HepG2 (cell line): ENCODE measurements around the gene PBX2. TPM values are rescaled to one million over a fixed set of nuclear protein-coding genes. Genes with fewer than 3 reads are reported as not detected.

Experiments
- HNF4G ChIP-seq, 2 experiments: sonication (generic) in 1 of 2; formaldehyde crosslinking in 1 of 2; IDR thresholded peaks; 2 replicates each; pipeline versions ENCODE4 v1.4.0 to v1.6.1; 2011 to 2020; ENCODE audit warnings: borderline replicate concordance in 2 of 2, low read depth in 2 of 2, mild to moderate bottlenecking in 2 of 2, low read length in 1 of 2, missing genetic modification reagents in 1 of 2, moderate library complexity in 1 of 2
- HOXA3 ChIP-seq: sonication (generic); formaldehyde crosslinking; IDR thresholded peaks from 2 replicates; pipeline ENCODE4 v1.5.0; 2020; ENCODE audit warnings: missing genetic modification reagents
- KAT2B ChIP-seq: fragments of 150-350 bp; IDR thresholded peaks from 2 replicates; pipeline ENCODE4 v1.6.1; 2014; ENCODE audit warnings: low read depth, low read length, borderline replicate concordance
- PATZ1 ChIP-seq: sonication (generic); formaldehyde crosslinking; IDR thresholded peaks from 2 replicates; pipeline ENCODE4 v1.4.0; 2020; ENCODE audit warnings: missing genetic modification reagents
- PRDM15 ChIP-seq: sonication (generic); formaldehyde crosslinking; IDR thresholded peaks from 2 replicates; pipeline ENCODE4 v1.4.0; 2020; ENCODE audit warnings: missing genetic modification reagents
- RELA ChIP-seq: sonication (generic); formaldehyde crosslinking; IDR thresholded peaks from 2 replicates; pipeline ENCODE4 v1.4.0; 2020; ENCODE audit warnings: missing genetic modification reagents
- THAP11 ChIP-seq: IDR thresholded peaks from 2 replicates; pipeline ENCODE4 v1.6.1; 2016; ENCODE audit warnings: missing biosample characterization, missing genetic modification reagents
- UBTF ChIP-seq: sonication (generic); formaldehyde crosslinking; IDR thresholded peaks from 2 replicates; pipeline ENCODE4 v1.4.0; 2020; ENCODE audit warnings: mild to moderate bottlenecking, missing genetic modification reagents
- ZFX ChIP-seq: sonication (generic); formaldehyde crosslinking; IDR thresholded peaks from 2 replicates; pipeline ENCODE4 v1.4.0; 2020; ENCODE audit warnings: mild to moderate bottlenecking, low read depth, missing genetic modification reagents, moderate library complexity
- ZNF230 ChIP-seq: sonication (generic); formaldehyde crosslinking; IDR thresholded peaks from 2 replicates; pipeline ENCODE4 v1.4.0; 2020; ENCODE audit warnings: mild to moderate bottlenecking, missing genetic modification reagents
- ZNF251 ChIP-seq: sonication (generic); formaldehyde crosslinking; IDR thresholded peaks from 2 replicates; pipeline ENCODE4 v1.9.0; 2021; ENCODE audit warnings: mild to moderate bottlenecking, missing genetic modification reagents
- ZNF276 ChIP-seq: sonication (generic); formaldehyde crosslinking; IDR thresholded peaks from 2 replicates; pipeline ENCODE4 v1.4.0; 2020; ENCODE audit warnings: mild to moderate bottlenecking, low read depth, missing genetic modification reagents
- ZNF576 ChIP-seq: sonication (generic); formaldehyde crosslinking; IDR thresholded peaks from 2 replicates; pipeline ENCODE4 v1.4.0; 2020; ENCODE audit warnings: mild to moderate bottlenecking, missing genetic modification reagents
- ZNF747 ChIP-seq: sonication (generic); formaldehyde crosslinking; IDR thresholded peaks from 2 replicates; pipeline ENCODE4 v1.8.1; 2023; ENCODE audit warnings: missing genetic modification reagents, mild to moderate bottlenecking, borderline replicate concordance
- polyA plus RNA-seq, 8 experiments: library from polyadenylated mRNA; depleted of rRNA in 3 of 8; stranded (reverse) in 7 of 8; unstranded in 1 of 8; fragments of >200 nt; fragmentation: Illumina TruSeq in 4 of 8; extraction: Trizol in 4 of 8; gene quantifications; 2 replicates each; pipeline versions ENCODE4 v1.2.1 to v1.2.3, GENCODE V29; 2011 to 2016; ENCODE audit warnings: low read depth in 4 of 8, missing spikeins in 1 of 8, mixed read lengths in 1 of 8; ENCODE audit not compliant: insufficient read depth in 1 of 8
- total RNA-seq, 5 experiments: library from RNA; depleted of rRNA; stranded (reverse); fragments of >200 nt; fragmentation: Illumina TruSeq; extraction: Trizol; gene quantifications; 2 replicates each; pipeline ENCODE4 v1.2.3, GENCODE V29; 2016; ENCODE audit warnings: low read depth in 1 of 5
- TF ChIP-seq, protein P1 (sequence below): sonication (generic); formaldehyde crosslinking; IDR thresholded peaks from 2 replicates; pipeline ENCODE4 v1.4.0; 2020; ENCODE audit warnings: missing genetic modification reagents, low read depth, mild to moderate bottlenecking, borderline replicate concordance

PBX2 gene
- total and polyA plus RNA-seq, 2 of the 13 experiments (the other 11 are each of a cell fraction or from before 2014, with no cell fraction given) = 42.3 to 77.8 TPM

DNA sequence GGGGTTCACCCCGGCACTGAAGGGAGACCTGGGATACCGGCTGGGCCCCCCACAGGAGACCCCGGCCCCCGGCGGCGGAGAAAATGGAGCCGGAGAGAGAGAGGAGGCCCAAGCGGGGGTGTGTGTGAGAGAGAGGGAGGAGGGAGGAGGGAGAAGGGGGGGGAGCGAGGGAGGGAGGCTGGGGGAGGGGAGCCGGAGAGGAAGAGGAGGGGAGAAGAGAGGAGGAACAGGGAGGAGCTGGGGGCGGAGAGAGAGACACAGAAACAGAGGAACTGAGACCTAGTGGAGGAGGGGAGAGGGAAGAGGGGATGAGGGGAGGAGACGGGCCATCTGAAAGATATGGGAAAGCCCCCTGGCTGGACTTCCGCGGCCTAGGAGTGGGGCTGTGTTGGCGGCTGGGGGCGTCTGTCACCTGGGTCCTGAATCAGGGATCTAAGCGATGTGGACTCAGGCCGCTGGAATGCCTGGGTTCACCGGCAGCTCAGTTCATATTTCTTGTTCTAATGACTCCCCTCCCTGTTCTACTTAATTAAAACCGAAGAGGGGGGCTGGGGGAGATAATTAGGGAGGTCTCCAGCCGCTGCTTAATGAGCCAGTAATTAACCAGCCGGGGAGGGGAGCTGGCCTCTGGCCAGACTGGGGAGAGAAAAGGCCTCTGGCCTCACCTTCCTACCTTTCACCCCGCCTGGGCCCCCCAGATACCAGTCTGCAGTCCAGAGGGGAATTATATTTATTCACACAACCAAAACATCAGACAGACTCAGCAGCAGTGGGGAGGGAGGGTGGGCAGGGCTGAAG is at the start of gene PBX2 (continued):
- TF ChIP-seq UBTF (peak; percentile 35; the same call in 1 of the 2 replicates), ZNF230 (peak; percentile 39; the same call in 1 of the 2 replicates), ZNF276 (0 out of 2 replicates have a peak, but pooled peaks have one; percentile 61), HNF4G (IDR thresholded peaks at IDR 0.05; ENCODE audit: borderline replicate concordance, low read depth, low read length) (no peak), HNF4G (CRISPR knock-in tag; IDR thresholded peaks at IDR 0.05; ENCODE audit: borderline replicate concordance, low read depth) (no peak; the same call in 1 of the 2 replicates), HOXA3 (CRISPR knock-in tag) (peak; percentile 16; the same call in 1 of the 2 replicates), ZNF747 (CRISPR knock-in tag) (0 out of 2 replicates have a peak, but pooled peaks have one; percentile 39), PATZ1 (CRISPR knock-in tag) (peak; percentile 70; the same call in 1 of the 2 replicates), ZNF251 (no peak), ZNF576 (CRISPR knock-in tag) (no peak), ZFX (peak; percentile 93), THAP11 (CRISPR knock-in tag) (peak; percentile 53; the same call in 1 of the 2 replicates), RELA (CRISPR knock-in tag) (peak; percentile 88; the same call in 1 of the 2 replicates), KAT2B (no peak), PRDM15 (peak; percentile 85)
- TF ChIP-seq, protein P1, sequence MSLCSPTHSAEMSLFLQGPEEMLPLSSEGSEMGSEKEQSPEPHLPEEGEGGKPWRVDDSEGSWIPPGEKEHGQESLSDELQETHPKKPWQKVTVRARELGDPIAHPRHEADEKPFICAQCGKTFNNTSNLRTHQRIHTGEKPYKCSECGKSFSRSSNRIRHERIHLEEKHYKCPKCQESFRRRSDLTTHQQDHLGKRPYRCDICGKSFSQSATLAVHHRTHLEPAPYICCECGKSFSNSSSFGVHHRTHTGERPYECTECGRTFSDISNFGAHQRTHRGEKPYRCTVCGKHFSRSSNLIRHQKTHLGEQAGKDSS (CRISPR knock-in tag) = peak; percentile 50; the same call in 1 of the 2 replicates
